Measurements from ENCODE around the gene LRRC36.
"Not testable (repeated sequence)": the region's sequence is repeated elsewhere in the genome, so short reads cannot be mapped to it uniquely, and the experiment has no call there.

Gene LRRC36

GRCh38 chr16:67350324-67350723, 23.7 kb downstream of the LRRC36 start:
- ATAC-seq (no peak), DNase-seq (ENCODE audit: low spot score in 2 of 2) (no peak)
- Mint-ChIP-seq H3K4me1 (no peaks in the 10 kb centered on the region), H3K9me3 (no peaks in the 10 kb centered on the region), H3K27ac (no peak overlapping the region), H3K4me3 (no peak overlapping the region), H3K36me3 (no peaks in the 10 kb centered on the region)

DNA sequence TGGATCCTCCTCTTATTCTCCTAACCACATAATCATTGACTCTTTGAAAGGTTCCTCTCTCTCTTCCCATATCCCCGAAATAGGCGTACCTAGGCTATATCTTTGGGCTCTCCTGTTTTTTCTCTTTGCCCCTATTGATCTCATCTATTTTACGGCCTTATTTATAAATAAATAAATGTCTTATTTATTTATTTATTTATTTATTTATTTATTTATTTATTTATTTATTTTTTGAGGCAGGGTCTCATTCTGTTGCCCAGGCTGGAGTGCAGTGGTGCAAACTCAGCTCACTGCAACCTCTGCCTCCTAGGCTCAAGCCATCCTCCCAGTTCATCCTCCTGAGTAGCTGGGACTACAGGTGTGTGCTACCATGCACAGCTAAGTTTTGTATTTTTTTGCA, 25.8 kb downstream of the LRRC36 start:
- ATAC-seq; H3K4me3 Mint-ChIP-seq; H3K27ac Mint-ChIP-seq; H3K36me3 Mint-ChIP-seq; DNase-seq (ENCODE audit: low spot score in 2 of 2); H3K4me1 Mint-ChIP-seq; H3K9me3 Mint-ChIP-seq: not testable (repeated sequence)

DNA sequence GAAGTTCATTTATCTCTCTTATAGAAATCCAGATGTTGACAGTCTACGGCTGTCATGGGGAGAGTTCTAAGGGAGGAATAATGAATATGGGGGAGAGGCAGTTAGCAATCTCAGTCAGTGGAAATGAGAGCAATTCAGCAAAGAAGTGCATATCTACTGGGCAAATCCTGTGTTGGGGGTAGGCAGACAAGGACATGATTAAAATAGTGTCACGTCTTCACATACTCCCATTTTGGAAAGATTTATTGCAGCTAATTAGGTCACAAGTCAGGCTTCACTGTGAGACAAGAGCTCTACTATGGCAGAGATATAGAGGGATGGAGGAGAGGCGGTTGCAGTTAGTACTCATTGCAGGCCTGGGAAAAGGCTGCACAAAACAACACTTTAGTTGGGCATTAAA, 29.8 kb downstream of the LRRC36 start:
- Mint-ChIP-seq H3K36me3 (no peaks in the 10 kb centered on the region), H3K9me3 (no peaks in the 10 kb centered on the region)
- ATAC-seq: no peak

GRCh38 chr16:67357561-67357960, 30.9 kb downstream of the LRRC36 start:
- Mint-ChIP-seq H3K4me1 (peaks cover 6% of the 10 kb centered on the region), H3K36me3 (no peaks in the 10 kb centered on the region), H3K9me3 (no peaks in the 10 kb centered on the region), H3K27ac (no peak overlapping the region), H3K4me3 (no peak overlapping the region)
- DNase-seq (ENCODE audit: low spot score in 2 of 2): no peak
- ATAC-seq: no peak

More for the DNA sequence above, 29.8 kb downstream of the LRRC36 start:
- Mint-ChIP-seq H3K27ac (no peak overlapping the region), H3K4me1 (peaks cover 6% of the 10 kb centered on the region), H3K4me3 (no peak overlapping the region)
- DNase-seq (ENCODE audit: low spot score in 2 of 2): no peak

DNA sequence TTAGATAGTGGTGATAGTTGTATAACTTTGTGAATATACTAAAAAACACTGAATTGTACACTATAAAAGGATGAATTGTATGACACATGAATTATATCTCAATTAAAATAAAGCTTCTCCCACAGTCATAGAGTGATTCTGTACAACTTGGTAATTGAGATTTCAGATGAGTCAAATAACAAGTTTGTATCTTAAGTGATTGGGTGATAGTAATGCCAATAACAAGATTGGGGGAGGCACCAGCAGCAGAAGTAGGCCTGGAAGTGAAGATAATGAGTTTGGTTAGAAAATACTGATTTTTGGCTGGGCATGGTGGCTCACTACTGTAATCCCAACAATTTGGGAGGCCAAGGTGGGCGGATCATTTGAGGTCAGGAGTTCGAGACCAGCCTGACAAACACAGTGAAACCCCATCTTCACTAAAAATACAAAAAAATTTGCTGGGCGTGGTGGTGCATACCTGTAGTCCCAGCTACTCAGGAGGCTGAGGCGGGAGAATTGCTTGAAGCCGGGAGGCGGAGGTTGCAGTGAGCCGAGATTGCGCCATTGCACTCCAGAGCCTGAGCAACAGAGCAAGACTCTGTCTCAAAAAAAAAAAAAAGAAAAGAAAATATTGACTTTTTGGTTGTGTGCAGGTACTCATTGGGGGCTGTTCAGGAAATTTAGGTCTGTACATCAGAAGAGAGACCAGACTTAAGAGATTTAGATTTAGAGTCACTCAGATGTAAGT, 33.1 kb downstream of the LRRC36 start:
- not testable (repeated sequence) for H3K9me3 Mint-ChIP-seq, H3K4me3 Mint-ChIP-seq
- peak; percentile 39 for ATAC-seq

GRCh38 chr16:67361038-67361437, 34.4 kb downstream of the LRRC36 start:
- Mint-ChIP-seq H3K4me1 (peaks cover 6% of the 10 kb centered on the region), H3K36me3 (no peaks in the 10 kb centered on the region), H3K4me3 (no peak overlapping the region), H3K9me3 (no peaks in the 10 kb centered on the region), H3K27ac (no peak overlapping the region)
- ATAC-seq (no peak), DNase-seq (ENCODE audit: low spot score in 2 of 2) (no peak)

More for the DNA sequence above, 33.1 kb downstream of the LRRC36 start:
- H3K4me1 Mint-ChIP-seq; H3K36me3 Mint-ChIP-seq; H3K27ac Mint-ChIP-seq; DNase-seq (ENCODE audit: low spot score in 2 of 2): not testable (repeated sequence)

DNA sequence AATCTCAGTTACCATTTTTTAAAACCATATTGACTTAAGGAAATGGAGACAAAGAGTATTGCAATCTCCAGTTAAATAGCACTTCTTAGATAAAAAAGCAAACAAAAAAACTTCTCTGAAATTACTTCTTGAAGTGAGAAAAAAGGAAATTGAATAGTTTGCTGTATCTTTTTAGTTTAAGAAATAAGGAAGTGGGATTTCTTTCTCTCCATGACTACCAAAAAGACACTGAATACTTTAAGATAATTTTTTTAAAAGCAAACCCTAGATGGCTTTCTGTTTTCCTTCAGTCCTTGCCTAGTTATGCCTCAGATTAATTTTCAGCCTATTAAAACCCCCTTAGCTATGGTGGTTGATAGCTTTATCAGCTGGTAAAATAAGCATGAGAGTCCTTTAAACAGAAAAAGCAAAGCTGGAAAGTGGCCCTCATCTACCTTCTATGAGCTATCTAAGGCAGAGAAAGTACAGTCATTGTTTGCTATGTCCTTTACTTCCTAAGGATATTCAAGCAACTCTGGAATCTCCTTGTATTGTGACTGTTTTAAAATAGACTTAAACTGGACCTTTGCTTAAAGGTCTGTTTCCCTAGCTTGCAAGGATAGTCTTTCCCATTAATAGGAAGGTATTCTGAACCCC, 38.1 kb downstream of the LRRC36 start:
- no peak overlapping the region for H3K4me3 Mint-ChIP-seq
- DNase-seq (ENCODE audit: low spot score in 2 of 2) (no peak), ATAC-seq (no peak)
- no peaks in the 10 kb centered on the region for H3K9me3 Mint-ChIP-seq
- no peaks in the 10 kb centered on the region for H3K36me3 Mint-ChIP-seq
- no peak overlapping the region for H3K27ac Mint-ChIP-seq
- no peaks in the 10 kb centered on the region for H3K4me1 Mint-ChIP-seq

DNA sequence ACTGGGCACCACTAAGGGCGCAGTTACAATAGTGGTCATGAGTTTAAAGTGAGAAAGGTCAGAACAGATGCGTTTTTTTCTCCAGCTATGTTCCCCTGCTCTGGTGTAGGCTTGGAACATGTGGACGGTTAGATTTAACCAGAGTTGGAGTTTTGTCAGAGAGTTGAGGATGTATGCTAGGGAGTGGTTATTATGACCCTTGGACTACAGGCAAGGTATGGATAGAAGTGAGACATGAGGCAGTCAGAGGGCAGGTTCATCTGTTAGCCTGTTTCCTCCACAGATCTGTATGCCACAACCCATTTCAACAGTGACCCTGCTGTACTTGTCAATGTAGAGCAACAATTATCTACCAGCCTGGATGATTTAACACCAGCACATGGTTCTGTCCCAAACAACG, 44.0 kb downstream of the LRRC36 start:
- H3K36me3 Mint-ChIP-seq: no peaks in the 10 kb centered on the region
- no peaks in the 10 kb centered on the region for H3K9me3 Mint-ChIP-seq
- H3K4me1 Mint-ChIP-seq: no peaks in the 10 kb centered on the region
- no peak for DNase-seq (ENCODE audit: low spot score in 2 of 2)
- no peak for ATAC-seq
- no peak overlapping the region for H3K4me3 Mint-ChIP-seq
- H3K27ac Mint-ChIP-seq: no peak overlapping the region

GRCh38 chr16:67372664-67373063, 46.0 kb downstream of the LRRC36 start:
- H3K27ac Mint-ChIP-seq: no peak overlapping the region
- no peak for DNase-seq (ENCODE audit: low spot score in 2 of 2)
- no peak overlapping the region for H3K4me3 Mint-ChIP-seq
- no peak for ATAC-seq
- no peaks in the 10 kb centered on the region for H3K36me3 Mint-ChIP-seq
- H3K9me3 Mint-ChIP-seq: no peaks in the 10 kb centered on the region
- no peaks in the 10 kb centered on the region for H3K4me1 Mint-ChIP-seq

GRCh38 chr16:67376012-67376411, 49.4 kb downstream of the LRRC36 start:
- not testable (repeated sequence) for H3K27ac Mint-ChIP-seq; ATAC-seq; H3K4me3 Mint-ChIP-seq; DNase-seq (ENCODE audit: low spot score in 2 of 2); H3K36me3 Mint-ChIP-seq; H3K4me1 Mint-ChIP-seq; H3K9me3 Mint-ChIP-seq

GRCh38 chr16:67378642-67379041, 52.0 kb downstream of the LRRC36 start:
- no peak overlapping the region for H3K27ac Mint-ChIP-seq
- no peak for ATAC-seq
- no peak overlapping the region for H3K4me3 Mint-ChIP-seq
- H3K36me3 Mint-ChIP-seq: no peaks in the 10 kb centered on the region
- no peak for DNase-seq (ENCODE audit: low spot score in 2 of 2)
- no peaks in the 10 kb centered on the region for H3K4me1 Mint-ChIP-seq
- H3K9me3 Mint-ChIP-seq: no peaks in the 10 kb centered on the region

DNA sequence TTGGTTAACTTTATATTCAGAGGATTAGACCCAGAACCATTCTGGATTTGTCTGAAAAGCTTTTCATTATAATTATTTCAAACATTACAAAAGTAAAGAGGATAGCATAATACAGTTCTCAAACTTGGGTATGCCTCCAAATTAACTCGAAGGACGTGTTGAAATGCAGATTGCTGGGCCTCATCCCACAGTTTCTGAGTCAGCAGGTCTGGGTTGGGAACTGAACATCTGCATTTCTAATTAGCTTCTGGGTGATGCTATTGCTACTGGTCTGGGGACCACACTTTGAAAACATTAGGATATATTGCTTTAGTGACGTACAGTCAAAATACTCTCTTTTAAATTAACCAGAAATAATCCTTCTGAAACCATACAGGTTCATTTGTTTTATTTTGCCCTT, 56.7 kb downstream of the LRRC36 start:
- Mint-ChIP-seq H3K4me3 (no peak overlapping the region), H3K36me3 (no peaks in the 10 kb centered on the region), H3K4me1 (no peaks in the 10 kb centered on the region), H3K27ac (no peak overlapping the region), H3K9me3 (no peaks in the 10 kb centered on the region)
- ATAC-seq (no peak), DNase-seq (ENCODE audit: low spot score in 2 of 2) (no peak)

DNA sequence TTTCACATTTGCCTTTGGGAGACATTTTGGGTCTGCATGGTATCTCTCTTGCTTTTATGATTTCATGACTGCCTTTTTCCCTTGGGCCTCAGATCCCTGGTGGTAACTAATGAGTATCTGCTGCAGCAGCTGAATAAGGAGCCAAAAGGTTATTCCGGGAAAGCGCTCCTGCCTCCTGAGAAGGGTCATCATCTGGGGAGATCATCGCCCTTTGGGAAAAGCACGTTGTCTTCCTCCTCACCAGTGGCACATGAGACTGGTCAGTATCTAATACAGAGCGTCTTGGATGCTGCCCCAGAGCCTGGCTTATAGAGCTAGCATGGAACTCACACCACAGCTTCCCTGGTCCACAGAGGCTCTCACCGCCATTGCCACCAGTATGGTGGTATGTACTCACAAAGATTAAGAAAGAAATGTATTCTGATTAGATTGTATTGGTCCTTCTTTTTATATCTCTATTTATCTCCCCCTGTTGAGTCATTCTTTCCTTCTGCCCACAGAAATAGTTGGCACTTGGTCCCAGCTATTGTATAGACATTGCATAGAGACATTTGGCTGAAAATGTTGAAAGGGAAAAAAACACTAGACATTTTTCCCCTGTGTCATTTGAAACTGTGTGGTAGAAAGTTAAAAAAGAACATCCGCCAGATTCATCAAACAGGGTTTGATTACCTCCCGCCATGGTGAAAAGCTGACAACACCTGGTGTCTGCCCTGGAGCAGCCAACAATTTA, 58.3 kb downstream of the LRRC36 start:
- DNase-seq (ENCODE audit: low spot score in 2 of 2) (no peak), ATAC-seq (no peak)
- H3K36me3 Mint-ChIP-seq: no peaks in the 10 kb centered on the region
- H3K4me3 Mint-ChIP-seq: no peak overlapping the region
- H3K27ac Mint-ChIP-seq: no peak overlapping the region
- H3K4me1 Mint-ChIP-seq: no peaks in the 10 kb centered on the region
- H3K9me3 Mint-ChIP-seq: no peaks in the 10 kb centered on the region

GRCh38 chr16:67386861-67387455, 60.3 kb downstream of the LRRC36 start:
- Mint-ChIP-seq H3K9me3 (no peaks in the 10 kb centered on the region), H3K36me3 (no peaks in the 10 kb centered on the region), H3K4me1 (no peaks in the 10 kb centered on the region), H3K27ac (no peak overlapping the region), H3K4me3 (no peak overlapping the region)
- ATAC-seq (no peak), DNase-seq (ENCODE audit: low spot score in 2 of 2) (no peak)

GRCh38 chr16:67387479-67388079, 61.0 kb downstream of the LRRC36 start:
- DNase-seq (ENCODE audit: low spot score in 2 of 2): no peak
- Mint-ChIP-seq H3K9me3 (no peaks in the 10 kb centered on the region), H3K36me3 (peaks cover 5% of the 10 kb centered on the region), H3K27ac (no peak overlapping the region), H3K4me1 (no peaks in the 10 kb centered on the region), H3K4me3 (no peak overlapping the region)
- ATAC-seq: no peak
